GM18517 (cell line): ENCODE data around the gene RSBN1.
"Not testable (repeated sequence)": the region's sequence is repeated elsewhere in the genome, so short reads cannot be mapped to it uniquely, and the experiment has no call there.

Experiments used
- ATAC-seq: cut with Tn5 transposase; IDR thresholded peaks from one replicate; pipeline ENCODE4 v1.9.1; 2021; ENCODE audit warnings: mild to moderate bottlenecking, moderate library complexity; ENCODE audit not compliant: unreplicated experiment

Gene RSBN1

DNA sequence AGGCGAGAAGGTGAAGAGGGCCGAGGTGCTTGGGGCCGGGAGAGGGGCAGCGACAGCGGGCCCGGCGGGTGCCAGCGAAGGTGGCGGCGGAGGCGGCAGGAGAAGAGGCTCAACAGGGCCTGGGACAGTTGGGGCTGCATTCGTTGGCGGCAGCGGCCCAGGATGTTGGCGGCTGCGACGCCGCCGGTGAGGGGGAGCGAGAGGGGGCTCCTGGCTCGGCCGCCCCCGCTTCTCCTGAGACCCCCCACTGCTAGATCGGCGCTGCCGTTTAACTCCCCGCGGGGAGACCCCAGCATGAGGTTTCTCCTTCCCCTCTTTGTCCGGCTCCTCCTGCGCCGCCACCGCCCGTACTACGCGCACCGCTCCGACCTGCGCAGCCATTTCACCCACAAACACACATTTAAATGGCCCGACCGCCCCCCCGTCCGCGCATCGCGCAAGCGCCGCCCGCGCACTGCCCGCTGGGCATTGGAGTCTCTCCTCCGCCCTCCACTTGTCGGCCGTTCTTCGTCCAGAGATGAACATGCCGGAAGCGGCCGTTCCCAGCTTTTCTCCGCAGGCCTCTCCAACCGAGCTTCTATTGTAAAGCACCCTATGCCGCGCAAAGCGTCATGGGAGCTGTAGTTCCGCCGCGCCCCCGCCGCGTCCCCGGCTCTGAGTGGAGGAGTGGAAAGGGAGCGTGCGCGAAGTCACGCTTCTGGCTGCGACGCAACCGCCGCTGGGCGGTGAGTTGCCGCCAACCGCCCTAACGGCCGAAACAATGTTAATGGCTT is at the start of gene RSBN1:
Gene RSBN1 (minus strand): TSS at position 589 of the 773 bp plus-strand sequence. CDS start 64 bp downstream, at position 525.
- ATAC-seq = peak; percentile 95

DNA sequence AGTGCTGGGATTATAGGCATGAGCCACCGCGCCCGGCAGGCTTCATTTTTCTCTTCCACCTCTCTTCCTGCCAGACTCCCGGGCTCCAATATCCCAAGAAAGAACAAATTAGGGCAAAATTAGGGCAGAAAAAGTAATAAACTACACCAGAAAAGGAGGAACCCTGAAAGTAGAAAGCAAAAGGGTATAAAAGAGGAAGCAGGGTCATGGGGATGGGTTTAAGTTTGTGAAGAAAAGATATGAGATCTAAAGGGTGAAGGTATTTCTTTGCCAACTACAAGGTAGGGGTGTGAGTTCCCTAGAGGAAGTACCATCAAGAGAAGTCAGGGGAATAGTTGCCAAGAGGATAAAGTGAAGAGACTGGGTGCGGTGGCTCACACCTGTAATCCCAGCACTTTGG is 49.4 kb upstream of the RSBN1 start:
- ATAC-seq = no peak

DNA sequence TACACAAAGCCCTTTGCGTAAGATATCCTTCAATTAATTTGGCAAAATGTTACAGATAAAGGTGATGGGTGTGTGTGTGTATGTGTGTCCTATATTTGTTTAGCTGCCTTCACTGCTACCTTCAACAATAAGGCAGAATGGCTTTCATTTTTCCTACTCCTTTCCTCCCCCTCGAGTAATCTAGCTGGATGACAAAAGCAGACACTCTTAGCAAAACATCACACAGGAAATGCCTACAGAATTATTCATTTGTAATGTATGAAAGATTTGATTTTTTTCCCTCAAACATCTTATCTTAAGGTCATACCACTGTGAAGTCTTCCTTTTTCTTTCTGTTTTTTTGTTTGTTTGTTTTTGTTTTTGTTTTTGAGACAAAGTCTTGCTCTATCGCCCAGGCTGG is 48.6 kb upstream of the RSBN1 start:
- ATAC-seq = no peak

DNA sequence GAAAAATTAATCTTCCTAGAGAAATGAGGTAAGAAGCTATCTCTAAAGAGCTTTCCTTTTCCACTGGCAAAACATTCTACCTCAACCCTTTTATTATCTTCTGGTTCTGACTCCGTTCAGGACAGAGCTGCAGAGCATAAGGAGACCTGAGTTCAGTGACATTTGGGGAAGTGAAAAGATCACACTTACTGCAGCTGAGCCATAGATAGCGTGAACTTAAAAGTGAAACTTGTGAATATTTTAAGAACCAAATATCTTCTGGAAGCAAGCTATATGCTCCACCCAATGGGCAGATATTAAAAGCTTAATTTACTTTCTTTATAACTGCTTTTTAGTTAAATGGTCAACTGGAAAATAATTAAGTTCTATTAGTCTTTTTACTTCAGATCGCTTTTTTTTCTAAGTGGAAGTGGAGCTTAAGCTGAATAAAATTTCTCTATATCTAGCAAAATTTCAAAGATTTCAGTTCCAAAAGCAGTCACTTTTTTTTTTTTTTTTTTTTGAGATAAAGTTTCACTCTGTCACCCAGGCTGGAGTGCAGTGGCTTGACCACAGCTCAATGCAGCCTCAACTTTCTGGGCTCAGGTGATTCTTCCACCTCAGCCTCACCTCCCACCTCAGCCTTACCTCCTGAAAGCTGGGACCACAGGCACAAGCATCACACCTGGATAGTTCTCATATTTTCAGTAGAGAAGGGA is 47.4 kb upstream of the RSBN1 start:
- peak; percentile 88 for ATAC-seq

DNA sequence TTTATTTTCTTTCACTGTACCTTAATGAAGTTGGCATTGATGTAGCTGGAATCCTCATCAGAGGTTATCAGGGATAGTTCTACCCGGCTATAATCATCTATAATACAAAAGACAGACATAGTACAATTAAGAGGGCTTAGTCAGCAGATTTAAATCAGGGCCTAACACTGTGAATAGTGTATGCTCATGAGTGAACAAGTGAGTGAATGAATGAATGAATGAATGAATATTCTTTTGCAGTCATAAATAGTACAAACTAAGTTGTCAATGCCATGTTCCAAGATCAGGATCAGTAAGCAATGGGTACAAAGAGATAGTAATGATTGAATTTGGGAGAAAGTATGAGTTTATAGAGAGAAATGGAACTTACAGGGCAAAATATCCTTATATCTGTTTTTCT is 46.7 kb upstream of the RSBN1 start:
- ATAC-seq = no peak

DNA sequence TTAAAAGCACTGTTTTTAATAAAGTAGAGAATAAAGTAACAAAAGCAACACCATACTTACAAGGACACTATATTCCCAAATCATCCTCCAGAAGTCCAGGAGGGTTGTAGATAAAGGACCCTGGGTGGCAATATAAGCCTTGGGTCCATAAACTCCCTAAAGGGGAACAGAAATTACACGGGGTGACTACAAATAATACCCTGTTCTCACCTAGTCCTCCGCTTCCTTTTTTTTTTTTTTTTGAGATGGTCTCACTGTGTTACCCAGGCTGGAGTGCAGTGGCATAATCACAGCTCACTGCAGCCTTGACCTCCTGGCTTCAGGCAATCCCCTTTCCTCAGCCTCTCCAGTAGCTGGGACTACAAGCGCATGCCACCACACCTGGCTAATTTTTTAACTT is 46.1 kb upstream of the RSBN1 start:
- no peak for ATAC-seq

DNA sequence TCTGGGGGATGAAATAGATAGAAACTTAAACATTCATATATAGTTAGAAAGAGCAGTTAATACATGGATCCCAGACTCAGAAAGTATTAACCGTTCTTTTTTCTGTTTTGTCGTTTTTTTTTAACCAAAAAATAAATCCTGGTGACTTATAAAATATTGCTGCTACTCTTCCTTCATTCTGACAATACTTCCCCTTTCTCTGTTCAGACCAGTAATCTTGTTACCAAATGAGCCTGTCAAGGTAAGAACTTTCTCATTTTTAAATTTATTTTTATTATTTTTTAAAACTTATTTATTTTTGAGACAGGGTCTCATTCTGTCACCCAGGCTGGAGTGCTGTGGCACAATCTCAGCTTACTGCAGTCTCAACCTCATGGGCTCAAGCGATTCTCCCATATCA is 45.5 kb upstream of the RSBN1 start:
- ATAC-seq = no peak

DNA sequence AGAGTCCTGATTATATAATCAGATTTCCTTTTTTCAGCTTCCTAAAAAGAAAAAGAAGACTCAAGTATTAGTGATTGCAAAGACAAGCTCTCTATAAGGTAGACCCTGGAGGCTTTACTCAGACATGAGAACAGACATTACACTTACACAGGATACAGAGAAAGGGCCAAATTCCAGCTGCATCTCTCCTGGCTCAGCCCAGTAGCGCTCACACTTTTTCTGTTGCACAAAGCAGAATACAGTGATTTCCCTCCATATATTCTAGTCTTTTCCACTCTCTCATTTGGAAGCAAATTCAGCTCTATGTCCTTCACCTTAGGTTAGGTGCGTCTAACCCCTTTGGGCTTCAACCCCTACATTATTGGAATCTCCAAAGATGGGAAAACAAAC is 44.1 kb upstream of the RSBN1 start:
- ATAC-seq = no peak

DNA sequence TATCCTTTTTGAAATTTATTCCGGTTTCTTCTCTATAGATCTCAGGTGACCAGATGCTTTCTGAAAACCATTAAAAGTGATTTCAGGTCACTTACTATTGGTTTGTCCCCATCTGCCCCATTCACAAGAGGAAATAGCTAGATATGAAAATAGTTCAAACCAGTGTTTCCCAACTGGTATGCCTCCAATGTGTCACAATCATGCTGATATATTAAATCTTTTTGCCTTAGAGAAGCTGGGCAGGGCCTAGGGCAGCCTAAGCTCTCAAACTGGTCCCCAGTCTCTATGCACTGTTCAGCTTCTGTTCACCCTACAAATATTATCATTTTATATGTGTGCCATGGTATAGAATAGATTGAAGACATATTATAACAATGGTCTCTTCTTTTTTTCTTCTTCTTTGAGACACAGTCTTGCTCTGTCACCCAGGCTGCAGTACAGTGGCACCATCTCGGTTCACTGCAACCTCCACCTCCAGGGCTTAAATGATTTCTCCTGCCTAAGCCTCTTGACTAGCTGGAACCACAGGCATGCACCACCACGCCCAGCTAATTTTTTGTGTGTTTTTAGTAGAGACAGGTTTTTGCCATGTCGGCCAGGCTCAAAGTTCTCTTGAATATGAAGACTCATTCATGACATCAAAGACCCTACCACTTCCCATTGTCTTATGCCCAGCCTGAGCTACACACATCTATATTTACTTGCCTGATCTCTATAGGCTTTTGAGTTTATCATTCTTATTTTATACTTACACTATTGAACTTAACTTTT is 43.5 kb upstream of the RSBN1 start:
- no peak for ATAC-seq

DNA sequence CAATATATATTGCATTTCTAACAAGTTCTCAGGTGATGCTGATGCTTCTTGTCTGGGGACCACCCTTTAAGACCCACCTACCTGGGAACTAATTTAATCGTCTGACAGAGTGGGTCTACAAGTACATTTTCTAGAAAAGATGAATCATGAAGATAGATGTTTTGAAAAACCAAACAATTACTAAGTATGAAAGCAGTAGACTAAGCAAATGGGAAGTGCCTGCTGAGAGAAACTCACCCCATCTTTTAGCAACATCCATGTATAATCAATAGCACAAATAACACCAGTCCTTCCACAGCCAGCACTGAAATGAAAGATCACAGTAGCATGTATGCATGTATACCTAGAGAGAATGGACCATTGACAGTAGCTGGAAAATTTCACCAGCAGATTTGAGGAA is 42.0 kb upstream of the RSBN1 start:
- ATAC-seq = no peak

DNA sequence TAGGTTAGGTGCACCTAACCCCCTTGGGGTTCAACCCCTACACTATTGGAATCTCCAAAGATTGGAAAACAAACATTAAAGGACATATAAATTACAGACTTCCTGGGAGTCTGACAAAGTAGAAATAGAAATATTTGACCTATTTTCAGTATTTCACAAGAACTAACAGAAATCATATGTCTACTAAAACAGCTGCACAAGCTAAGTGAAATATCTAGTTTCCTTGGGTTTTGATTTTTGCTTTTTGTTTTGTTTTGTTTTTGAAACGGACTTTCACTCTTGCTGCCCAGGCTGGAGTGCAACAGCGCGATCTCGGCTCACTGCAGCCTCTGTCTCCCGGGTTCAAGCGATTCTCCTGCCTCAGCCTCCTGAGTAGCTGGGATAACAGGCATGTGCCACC is 40.4 kb upstream of the RSBN1 start:
- not testable (repeated sequence) for ATAC-seq

DNA sequence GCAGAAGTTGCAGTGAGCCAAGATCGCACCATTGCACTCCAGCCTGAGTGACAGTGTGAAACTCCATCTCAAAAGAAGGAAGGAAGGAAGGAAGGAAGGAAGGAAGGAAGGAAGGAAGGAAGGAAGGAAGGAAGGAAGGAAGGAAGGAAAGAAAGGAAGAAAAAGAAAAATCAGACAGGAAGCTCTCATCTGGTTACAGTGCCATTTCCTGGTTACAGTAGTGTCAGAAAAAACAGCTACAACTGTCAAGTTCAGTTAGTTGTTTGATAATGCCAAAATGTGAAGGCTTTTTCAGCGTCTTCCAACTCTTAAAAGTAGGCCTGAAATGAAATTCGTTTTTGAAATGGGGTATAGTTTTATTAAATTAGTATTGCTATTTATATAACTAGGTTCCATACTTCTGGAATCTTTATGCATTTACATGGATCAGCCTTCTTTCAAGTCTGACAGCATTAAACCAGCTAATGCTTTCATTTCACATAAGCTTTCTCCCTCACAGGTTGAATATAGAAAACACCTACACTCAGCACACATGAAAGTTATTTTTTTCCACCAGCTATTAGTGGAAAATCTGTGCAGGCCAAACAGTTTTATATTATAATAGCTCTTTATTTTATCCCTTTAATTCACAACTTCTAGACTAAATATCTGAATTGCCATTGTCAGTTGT is 38.0 kb upstream of the RSBN1 start:
- no peak for ATAC-seq

DNA sequence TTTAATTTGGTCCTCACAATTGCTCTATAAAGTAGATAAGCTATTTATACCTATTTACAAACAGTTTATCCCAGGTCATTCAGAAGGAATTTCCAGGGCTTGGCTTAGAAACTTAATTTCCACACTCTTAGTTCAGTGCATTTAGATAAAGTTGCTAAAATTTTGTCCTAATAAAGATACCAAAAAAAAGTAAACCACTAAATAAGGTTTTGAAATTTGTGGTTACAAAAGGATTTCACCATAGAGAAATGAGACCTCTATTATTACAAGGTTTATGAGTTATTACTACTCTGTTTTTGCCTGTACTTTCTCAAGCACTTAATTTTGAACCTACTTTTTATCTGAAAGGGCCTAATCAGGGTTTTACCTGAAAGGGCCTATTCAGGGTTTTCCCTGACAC is 36.8 kb upstream of the RSBN1 start:
- no peak for ATAC-seq

DNA sequence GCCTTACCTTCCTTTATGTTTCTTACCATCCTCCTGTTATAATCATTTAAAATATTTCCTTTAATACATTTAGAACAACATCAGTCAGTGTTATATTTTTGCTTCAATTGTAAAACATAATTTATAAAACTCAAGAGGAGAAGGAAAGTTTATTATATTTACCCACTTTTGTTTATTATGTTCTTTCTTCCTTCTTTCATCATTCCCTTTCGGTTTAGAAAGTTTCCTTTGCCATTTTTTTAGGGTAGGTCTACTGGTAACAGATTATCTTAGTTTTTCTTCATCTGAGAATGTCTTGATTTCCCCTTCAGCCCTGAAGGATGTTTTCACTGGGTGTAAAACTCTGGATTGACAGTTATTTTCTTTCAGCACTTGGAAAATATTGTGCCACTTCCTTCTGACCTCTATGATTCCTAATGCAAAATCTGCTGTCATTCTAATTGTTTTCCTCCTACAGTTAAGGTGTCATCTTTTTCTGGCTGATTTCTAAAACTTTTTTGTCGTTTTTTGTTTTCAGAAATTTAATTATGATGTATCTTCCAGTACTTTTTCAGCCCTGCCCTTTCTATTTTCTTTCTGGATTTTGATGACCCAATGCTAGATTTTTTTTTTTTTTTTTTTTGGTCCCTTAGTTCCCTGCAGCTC is 34.2 kb upstream of the RSBN1 start:
- ATAC-seq = no peak

DNA sequence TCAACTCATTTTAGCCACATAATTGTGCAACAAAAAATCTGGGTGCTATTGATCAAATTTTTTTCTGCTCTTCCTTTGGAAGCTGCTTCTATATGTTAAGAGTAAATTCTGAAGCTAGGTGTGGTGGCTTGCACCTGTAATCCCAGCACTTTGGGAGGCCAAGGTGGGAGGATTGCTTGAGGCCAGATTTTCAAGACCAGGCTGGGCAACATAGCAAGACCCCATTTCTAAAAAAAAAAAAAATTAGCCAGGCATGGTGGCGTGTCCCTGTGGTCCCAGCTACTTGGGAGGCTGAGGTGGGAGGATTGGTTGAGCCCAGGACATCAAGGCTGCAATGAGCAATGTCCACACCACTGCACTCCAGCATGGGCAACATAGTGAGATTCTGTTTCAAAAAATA is 24.3 kb upstream of the RSBN1 start:
- no peak for ATAC-seq

DNA sequence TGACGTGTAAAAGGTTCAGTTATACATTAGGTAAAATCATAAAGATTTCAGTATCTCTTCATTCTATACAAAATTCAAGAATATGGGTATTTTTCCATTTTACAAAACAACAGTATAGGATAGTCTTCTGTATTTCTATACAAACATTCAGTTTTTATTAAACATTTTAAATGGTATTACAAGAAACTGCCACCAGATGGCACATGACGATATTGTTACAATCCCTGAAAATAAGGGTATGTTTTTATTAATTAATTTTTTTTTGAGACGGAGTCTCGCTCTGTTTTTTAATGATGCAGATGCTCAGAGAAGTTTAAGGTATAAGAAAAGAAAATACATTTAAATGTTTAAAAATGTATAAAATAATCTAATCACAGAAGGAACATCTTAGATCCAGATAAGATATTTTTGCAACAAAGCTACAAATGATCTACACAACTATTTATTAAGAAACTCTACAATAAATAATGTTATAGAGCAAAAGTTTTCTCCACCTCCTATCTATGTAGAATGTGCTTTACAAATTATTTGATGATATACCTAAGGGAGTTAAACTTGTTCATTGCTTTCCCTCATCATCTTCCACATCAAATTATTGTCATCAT is 23.5 kb upstream of the RSBN1 start:
- ATAC-seq = no peak

DNA sequence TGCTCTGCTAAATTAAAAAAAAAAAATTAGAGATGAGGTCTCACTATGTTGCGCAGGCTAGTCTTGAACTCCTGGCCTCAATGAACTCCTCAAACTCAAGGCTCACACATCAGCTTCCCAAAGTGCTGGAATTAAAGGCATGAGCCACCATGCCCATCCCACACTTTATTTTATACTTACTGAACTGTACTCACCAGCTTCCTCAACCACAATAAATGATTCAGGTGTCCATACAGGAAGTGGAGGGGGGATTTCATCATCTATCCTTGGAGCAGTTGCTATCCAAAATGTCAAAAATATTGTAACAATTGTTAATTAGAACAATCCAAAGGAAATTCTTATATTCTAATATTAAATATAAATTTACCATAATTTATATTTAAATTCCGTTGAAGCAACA is 22.4 kb upstream of the RSBN1 start:
- ATAC-seq = no peak

DNA sequence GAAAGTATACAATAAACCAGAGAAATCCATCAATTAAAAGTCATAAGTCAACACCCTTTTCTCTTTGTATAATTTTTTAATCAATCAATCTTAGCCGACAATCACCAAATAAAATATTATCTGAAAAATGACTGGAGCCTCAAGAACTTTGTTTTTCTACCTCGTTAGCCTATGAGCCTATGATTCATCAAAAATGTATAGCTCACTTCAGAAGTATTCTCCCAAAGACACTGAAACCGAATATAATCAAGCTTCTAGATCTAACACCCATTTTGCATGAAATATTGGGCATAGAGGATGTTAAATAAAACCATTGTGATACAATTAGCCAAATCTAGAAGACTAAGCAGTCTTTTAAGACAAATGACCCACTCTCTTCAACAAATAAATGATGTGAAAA is 17.8 kb upstream of the RSBN1 start:
- ATAC-seq = no peak

DNA sequence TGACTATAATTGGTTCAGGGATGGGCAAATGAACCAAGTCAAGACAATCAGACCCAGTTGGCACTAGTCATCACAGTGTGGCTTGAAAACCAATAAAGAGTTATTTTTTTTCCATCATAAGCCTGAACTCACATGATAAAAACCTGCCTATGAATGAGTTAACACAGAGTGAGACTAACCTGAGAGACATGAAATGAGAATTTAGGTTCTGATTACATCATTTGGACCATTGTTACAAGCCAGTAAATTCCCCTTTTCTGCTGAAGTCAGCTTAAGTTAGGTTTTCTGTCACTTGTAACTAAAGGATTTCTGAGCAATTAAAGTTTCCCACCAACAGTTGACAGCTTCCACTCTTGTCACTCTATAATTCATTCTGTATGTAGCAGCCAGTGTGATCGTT is 9.6 kb upstream of the RSBN1 start:
- no peak for ATAC-seq

DNA sequence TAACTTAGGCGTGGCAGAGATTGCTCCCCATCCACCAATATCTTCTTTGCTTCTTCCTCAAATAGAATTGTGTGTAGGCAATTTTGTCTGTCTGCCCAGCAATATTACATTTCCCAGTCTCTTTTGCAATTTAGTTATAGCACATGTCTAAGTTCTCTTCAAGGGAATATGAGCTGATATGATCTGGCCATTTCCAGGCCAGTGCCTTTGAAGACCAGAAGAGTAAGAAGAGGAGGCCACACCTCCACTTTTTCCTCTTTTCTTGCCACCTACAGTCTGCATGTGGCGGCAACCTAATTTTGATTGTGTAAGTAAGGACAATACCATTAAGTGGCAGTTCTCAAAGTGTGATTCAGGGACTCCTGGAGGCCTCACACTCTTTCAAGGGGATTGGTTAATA is 6.3 kb upstream of the RSBN1 start:
- no peak for ATAC-seq
